Mucosa of descending colon (tissue), 3 donors: Measurements from ENCODE around the gene ZNF385B. TPM values are rescaled to one million over a fixed set of nuclear protein-coding genes. Genes with fewer than 3 reads are reported as not detected.

Source experiments
- ATAC-seq: fragments of 200-7000 bp; cut with Tn5 transposase; one replicate; pipeline ENCODE4 v1.9.1; 2020; ENCODE audit warnings: mild to moderate bottlenecking, moderate library complexity
- DNase-seq, 3 donors: peaks; one replicate each; pipeline ENCODE4 v3.0.0-alpha.2; 2020
- H3K36me3 ChIP-seq: fragments of 200-600 bp; one replicate; pipeline ENCODE4 v1.8.0; 2021; ENCODE audit warnings: low read depth, mild to moderate bottlenecking
- H3K4me1 ChIP-seq: fragments of 200-600 bp; one replicate; pipeline ENCODE4 v1.8.0; 2021; ENCODE audit warnings: low read depth, mild to moderate bottlenecking
- H3K4me3 ChIP-seq: fragments of 200-600 bp; one replicate; pipeline ENCODE4 v1.8.0; 2021; ENCODE audit warnings: mild to moderate bottlenecking
- H3K9me3 ChIP-seq: fragments of 200-600 bp; one replicate; pipeline ENCODE4 v1.8.0; 2021; ENCODE audit warnings: mild to moderate bottlenecking
- CTCF ChIP-seq: fragments of 200-600 bp; IDR thresholded peaks from one replicate; pipeline ENCODE4 v1.8.0; 2022; ENCODE audit warnings: antibody characterized with exemption, mild to moderate bottlenecking
- intact Hi-C, 2 donors: fragments of 100-400 bp; cut with DNase I in 1 of 2; cut with micrococcal nuclease in 1 of 2; formaldehyde crosslinking; loops; one replicate each; pipeline versions ENCODE4 v1.11.0 to v1.11.1; 2022; cut with DNase I, micrococcal nuclease
- total RNA-seq, 3 donors: library from RNA; stranded (reverse); fragmentation: NEBNext Ultra II Directional in 2 of 3; extraction: Animal tissue kit (Norgen Biotek cat#: 25700) in 2 of 3; gene quantifications; one replicate each; pipeline versions ENCODE4 v1.2.1 to v1.2.4, GENCODE V29; 2021 to 2023
- donor health status: DM: no; HTN: no; CAD: no; lungs with moderate emphysema.
- donor health status: DM: no; HTN: no; CAD: no.
- donor health status: DM: no; HTN: yes; CAD: no.

ZNF385B gene
- total RNA-seq, 3 donors from 2014 or later = 1.2 to 2.2 (median 1.6) TPM

DNA sequence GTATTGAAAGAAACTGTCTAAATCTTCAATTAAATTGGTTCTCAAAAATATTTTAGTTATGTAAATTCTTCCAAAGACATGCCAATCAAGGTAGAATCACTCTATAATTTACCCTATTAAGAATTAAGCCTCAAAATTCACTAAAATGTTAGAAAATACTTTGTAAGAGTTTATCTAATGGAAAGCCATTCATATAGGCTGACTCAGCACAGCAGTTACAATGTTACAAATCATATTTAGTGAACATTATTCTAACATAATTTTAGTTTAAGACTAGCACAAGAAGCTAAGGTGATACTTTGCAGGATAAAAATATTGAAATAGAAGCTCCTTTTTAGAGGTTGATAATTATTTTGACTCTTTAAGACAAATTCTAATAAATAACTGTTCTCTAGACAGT lies 137.0 kb downstream of the ZNF385B start:
- no peak for TF ChIP-seq CTCF
- Histone ChIP-seq H3K9me3 (no peaks in the 10 kb centered on the region), H3K4me1 (no peaks in the 10 kb centered on the region), H3K4me3 (no peak overlapping the region), H3K36me3 (no peaks in the 10 kb centered on the region)
- ATAC-seq (no peak), DNase-seq (no peak)
- intact Hi-C loops = no loop called here

DNA sequence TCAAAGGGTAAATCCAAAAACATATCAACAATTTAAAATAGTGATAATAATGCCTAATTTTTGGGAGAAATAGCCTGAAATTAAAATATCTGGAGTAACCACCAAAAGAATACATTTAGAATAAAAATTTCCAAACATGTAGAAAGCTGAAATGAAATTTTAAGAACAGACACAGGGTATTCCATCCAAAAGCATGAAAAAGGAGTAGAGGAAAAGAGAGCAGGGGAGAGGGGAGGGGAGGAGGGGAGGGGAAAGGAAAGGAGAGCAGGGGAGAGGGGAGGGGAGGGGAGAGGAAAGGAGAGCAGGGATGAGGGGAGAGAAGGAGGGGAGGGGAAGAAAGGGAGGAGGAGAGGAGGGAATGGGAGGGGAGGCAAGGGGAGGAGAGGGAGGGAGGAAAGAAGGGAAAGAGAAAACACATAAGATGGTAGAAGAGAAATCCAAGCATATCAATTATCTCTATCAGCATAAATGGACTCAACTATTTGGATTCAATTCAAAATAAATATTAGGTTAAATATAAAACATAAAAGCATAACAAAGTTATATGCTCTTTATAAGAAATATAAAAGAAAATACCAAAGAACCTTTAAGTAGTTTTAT lies 141.1 kb downstream of the ZNF385B start:
- DNase-seq = no peak
- intact Hi-C loops = no loop called here
- ATAC-seq = no peak
- no peak for TF ChIP-seq CTCF
- Histone ChIP-seq H3K4me1 (no peaks in the 10 kb centered on the region), H3K36me3 (no peaks in the 10 kb centered on the region), H3K9me3 (no peaks in the 10 kb centered on the region), H3K4me3 (no peak overlapping the region)

DNA sequence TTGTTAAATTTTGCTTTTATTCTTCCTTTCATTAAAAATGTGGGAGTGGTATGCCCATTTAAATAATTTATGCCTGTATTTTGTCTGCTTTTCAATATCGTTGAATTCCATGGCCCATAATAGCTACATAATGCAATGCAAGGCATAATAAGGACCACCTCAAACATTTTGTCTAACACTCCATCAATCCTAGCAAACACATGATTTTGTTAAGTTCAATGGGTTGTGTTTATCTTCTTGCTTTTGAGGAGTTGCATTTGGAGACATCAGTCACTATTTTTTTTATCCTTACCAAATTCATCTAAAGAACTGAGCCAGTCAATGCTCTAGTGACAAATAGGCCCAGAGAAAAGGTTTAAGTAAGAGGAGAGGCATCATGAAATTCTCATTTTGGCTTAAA lies 145.5 kb downstream of the ZNF385B start:
- no peaks in the 10 kb centered on the region for H3K36me3 ChIP-seq
- H3K4me3 ChIP-seq = no peak overlapping the region
- DNase-seq = no peak
- no peak for TF ChIP-seq CTCF
- H3K9me3 ChIP-seq = no peaks in the 10 kb centered on the region
- intact Hi-C loops = no loop called here
- ATAC-seq = no peak
- H3K4me1 ChIP-seq = no peaks in the 10 kb centered on the region

DNA sequence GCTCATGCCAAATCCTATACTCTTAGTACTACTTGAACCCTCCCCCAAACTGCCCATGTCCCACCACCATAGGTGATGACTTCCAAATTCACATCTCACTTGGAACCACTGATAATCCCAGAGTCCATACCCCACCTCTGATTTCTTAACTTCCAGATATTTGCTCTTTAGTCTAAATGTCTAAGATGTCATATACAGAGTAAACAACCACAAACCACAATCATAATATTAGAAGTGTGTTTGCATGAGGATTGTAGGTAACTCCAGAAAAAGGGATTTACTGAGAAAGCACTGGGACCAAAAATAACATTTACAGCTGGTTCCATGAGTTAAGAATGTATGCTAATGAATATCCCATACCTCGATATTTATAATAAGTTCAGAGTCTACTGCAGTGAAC lies 146.2 kb downstream of the ZNF385B start:
- no peak for TF ChIP-seq CTCF
- DNase-seq = no peak
- no peak overlapping the region for H3K4me3 ChIP-seq
- H3K36me3 ChIP-seq = no peaks in the 10 kb centered on the region
- H3K9me3 ChIP-seq = no peaks in the 10 kb centered on the region
- intact Hi-C loops = no loop called here
- H3K4me1 ChIP-seq = no peaks in the 10 kb centered on the region
- ATAC-seq = no peak

GRCh38 chr2:179712825-179713224 lies 148.6 kb downstream of the ZNF385B start:
- Histone ChIP-seq H3K9me3 (no peaks in the 10 kb centered on the region), H3K36me3 (no peaks in the 10 kb centered on the region), H3K4me1 (no peaks in the 10 kb centered on the region), H3K4me3 (no peak overlapping the region)
- TF ChIP-seq CTCF = no peak
- ATAC-seq (no peak), DNase-seq (no peak)
- intact Hi-C loops = no loop called here

DNA sequence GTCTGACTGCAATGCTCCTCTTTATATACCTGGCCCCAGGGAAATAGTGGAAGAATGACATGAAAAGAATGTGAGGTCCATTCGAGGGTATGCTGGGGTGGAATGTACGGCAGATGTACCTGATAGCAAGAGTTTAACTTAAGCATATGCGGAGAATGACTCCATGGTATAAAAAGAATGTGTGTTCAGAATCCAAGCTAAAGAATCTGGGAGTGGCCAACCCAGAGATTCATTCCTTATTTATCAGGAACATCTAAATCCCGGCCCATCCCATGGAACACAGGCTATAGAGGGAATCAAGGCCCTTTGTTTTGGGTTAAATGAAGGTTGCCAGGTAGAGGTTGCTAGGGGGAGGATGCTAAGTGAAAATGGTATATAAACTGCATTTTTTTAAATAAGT lies 150.0 kb downstream of the ZNF385B start:
- intact Hi-C loops = no loop called here
- ATAC-seq (no peak), DNase-seq (no peak)
- TF ChIP-seq CTCF = no peak
- H3K9me3 ChIP-seq = no peaks in the 10 kb centered on the region
- no peaks in the 10 kb centered on the region for H3K36me3 ChIP-seq
- H3K4me3 ChIP-seq = no peak overlapping the region
- no peaks in the 10 kb centered on the region for H3K4me1 ChIP-seq
